Astrocyte (in vitro differentiated cells and primary cell): ENCODE results near the gene FCHO1. TPM values are rescaled to one million over a fixed set of nuclear protein-coding genes. Genes with fewer than 3 reads are reported as not detected.

Source experiments
- DNase-seq: peaks from one replicate; pipeline ENCODE4 v3.0.0-alpha.2; 2010; ENCODE audit warnings: low read depth
- FAIRE-seq: peaks from 2 replicates; lab custom pipeline; 2011; peaks lifted over from hg19 to GRCh38; lab: Jason Lieb, UNC
- H2AFZ ChIP-seq: 2 replicates; pipeline ENCODE4 v1.6.0; 2012; ENCODE audit warnings: low read depth, low read length, inconsistent platforms
- H3K27ac ChIP-seq: 2 replicates; pipeline ENCODE4 v1.5.1; 2011; ENCODE audit warnings: low read depth, low read length, inconsistent platforms
- H3K27me3 ChIP-seq: 2 replicates; pipeline ENCODE4 v1.6.0; 2011; ENCODE audit warnings: low read length, inconsistent platforms; ENCODE audit not compliant: insufficient read depth
- H3K36me3 ChIP-seq: 2 replicates; pipeline ENCODE4 v1.5.1; 2011; ENCODE audit warnings: low read length, inconsistent platforms; ENCODE audit not compliant: insufficient read depth
- H3K4me1 ChIP-seq: 2 replicates; pipeline ENCODE4 v1.5.1; 2011; ENCODE audit warnings: low read length, inconsistent platforms; ENCODE audit not compliant: insufficient read depth
- H3K4me2 ChIP-seq: 2 replicates; pipeline ENCODE4 v1.6.0; 2012; ENCODE audit warnings: low read length, inconsistent platforms
- H3K4me3 ChIP-seq: 2 replicates; pipeline ENCODE4 v1.5.1; 2011; ENCODE audit warnings: low read depth, mild to moderate bottlenecking, low read length, inconsistent platforms; ENCODE audit not compliant: insufficient read depth
- H3K79me2 ChIP-seq: 2 replicates; pipeline ENCODE4 v1.6.0; 2012; ENCODE audit warnings: mild to moderate bottlenecking, low read length, inconsistent platforms; ENCODE audit not compliant: insufficient read depth
- H3K9ac ChIP-seq: 2 replicates; pipeline ENCODE4 v1.6.0; 2012; ENCODE audit warnings: mild to moderate bottlenecking, low read length, inconsistent platforms
- H3K9me3 ChIP-seq: 2 replicates; pipeline ENCODE4 v1.5.1; 2012; ENCODE audit warnings: low read depth, mild to moderate bottlenecking, low read length, inconsistent platforms; ENCODE audit not compliant: insufficient read depth
- H4K20me1 ChIP-seq: 2 replicates; pipeline ENCODE4 v1.6.0; 2012; ENCODE audit warnings: low read length, inconsistent platforms; ENCODE audit not compliant: insufficient read depth
- H3K27ac Mint-ChIP-seq: one replicate; pipeline ENCODE4 v1.8.0; 2021; ENCODE audit warnings: mild to moderate bottlenecking, mixed read lengths; ENCODE audit not compliant: unreplicated experiment
- H3K27me3 Mint-ChIP-seq: one replicate; pipeline ENCODE4 v1.8.0; 2021; ENCODE audit warnings: low read depth, mixed read lengths; ENCODE audit not compliant: unreplicated experiment
- H3K36me3 Mint-ChIP-seq: one replicate; pipeline ENCODE4 v1.8.0; 2021; ENCODE audit warnings: low read depth, mixed read lengths; ENCODE audit not compliant: unreplicated experiment
- H3K4me1 Mint-ChIP-seq: one replicate; pipeline ENCODE4 v1.8.0; 2021; ENCODE audit warnings: low read depth, mixed read lengths; ENCODE audit not compliant: unreplicated experiment
- H3K4me3 Mint-ChIP-seq: one replicate; pipeline ENCODE4 v1.8.0; 2021; ENCODE audit warnings: mild to moderate bottlenecking, moderate library complexity, mixed read lengths; ENCODE audit not compliant: unreplicated experiment
- H3K9me3 Mint-ChIP-seq: one replicate; pipeline ENCODE4 v1.8.0; 2021; ENCODE audit warnings: mild to moderate bottlenecking, mixed read lengths; ENCODE audit not compliant: unreplicated experiment
- CTCF ChIP-seq: IDR thresholded peaks from 2 replicates; pipeline ENCODE4 v1.5.1; 2011; ENCODE audit warnings: low read depth, mild to moderate bottlenecking, inconsistent platforms, low read length, moderate library complexity; ENCODE audit not compliant: insufficient read depth
- EZH2 ChIP-seq: IDR thresholded peaks from 2 replicates; pipeline ENCODE4 v1.6.1; 2012; ENCODE audit warnings: mild to moderate bottlenecking, low read length, inconsistent platforms; ENCODE audit not compliant: insufficient read depth
- total RNA-seq: library from RNA; stranded (reverse); gene quantifications from 2 replicates; pipeline ENCODE4 v1.2.1, GENCODE V29; 2021

Gene FCHO1
- total RNA-seq, 1 donor from 2014 or later: 2.0 TPM

GRCh38 chr19:17765069-17765618, 13.9 kb downstream of the FCHO1 start:
- DNase-seq: no peak
- Mint-ChIP-seq H3K27me3 (peaks cover 10% of the 10 kb centered on the region), H3K4me3 (no peak overlapping the region), H3K9me3 (no peaks in the 10 kb centered on the region), H3K36me3 (peaks cover 3% of the 10 kb centered on the region), H3K4me1 (no peaks in the 10 kb centered on the region), H3K27ac (no peak overlapping the region)
- no peaks in the 10 kb centered on the region for H3K27me3 ChIP-seq
- H4K20me1 ChIP-seq: no peaks in the 10 kb centered on the region
- H3K36me3 ChIP-seq: no peaks in the 10 kb centered on the region
- peaks cover 3% of the 10 kb centered on the region for H3K4me1 ChIP-seq
- H3K79me2 ChIP-seq: no peaks in the 10 kb centered on the region
- no peak overlapping the region for H3K9ac ChIP-seq
- H3K4me2 ChIP-seq: no peak overlapping the region
- no peak for TF ChIP-seq CTCF
- no peak overlapping the region for H3K27ac ChIP-seq
- FAIRE-seq: no peak
- no peaks in the 10 kb centered on the region for H3K9me3 ChIP-seq
- H3K4me3 ChIP-seq: no peak overlapping the region
- H2AFZ ChIP-seq: no peak overlapping the region

GRCh38 chr19:17766543-17767131, 15.4 kb downstream of the FCHO1 start:
- no peaks in the 10 kb centered on the region for H3K36me3 Mint-ChIP-seq
- H3K79me2 ChIP-seq: no peaks in the 10 kb centered on the region
- DNase-seq (peak; percentile 52), FAIRE-seq (peak; percentile 72)
- H3K4me1 ChIP-seq: peaks cover 3% of the 10 kb centered on the region
- no peaks in the 10 kb centered on the region for H3K36me3 ChIP-seq
- H3K4me3 Mint-ChIP-seq: no peak overlapping the region
- H3K9me3 Mint-ChIP-seq: no peaks in the 10 kb centered on the region
- peak overlapping the region; percentile 82 for H2AFZ ChIP-seq
- no peaks in the 10 kb centered on the region for H4K20me1 ChIP-seq
- H3K27ac Mint-ChIP-seq: peak overlapping the region; percentile 7
- no peaks in the 10 kb centered on the region for H3K27me3 ChIP-seq
- H3K27ac ChIP-seq: no peak overlapping the region
- no peak overlapping the region for H3K4me3 ChIP-seq
- peak overlapping the region; percentile 25 for H3K9ac ChIP-seq
- peak overlapping the region; percentile 80 for H3K4me2 ChIP-seq
- no peaks in the 10 kb centered on the region for H3K4me1 Mint-ChIP-seq
- no peak for TF ChIP-seq EZH2
- peak; percentile 84 for TF ChIP-seq CTCF
- no peaks in the 10 kb centered on the region for H3K9me3 ChIP-seq
- peaks cover 5% of the 10 kb centered on the region for H3K27me3 Mint-ChIP-seq

GRCh38 chr19:17767559-17767958, 16.3 kb downstream of the FCHO1 start:
- H3K9me3 Mint-ChIP-seq: no peaks in the 10 kb centered on the region
- H3K9me3 ChIP-seq: no peaks in the 10 kb centered on the region
- H3K9ac ChIP-seq: no peak overlapping the region
- peaks cover 3% of the 10 kb centered on the region for H3K4me1 ChIP-seq
- H3K36me3 ChIP-seq: no peaks in the 10 kb centered on the region
- no peak overlapping the region for H3K4me2 ChIP-seq
- no peak for FAIRE-seq
- no peak overlapping the region for H3K4me3 Mint-ChIP-seq
- H4K20me1 ChIP-seq: no peaks in the 10 kb centered on the region
- H3K27me3 Mint-ChIP-seq: peaks cover 5% of the 10 kb centered on the region
- no peak overlapping the region for H3K4me3 ChIP-seq
- H3K36me3 Mint-ChIP-seq: no peaks in the 10 kb centered on the region
- no peak for DNase-seq
- no peaks in the 10 kb centered on the region for H3K4me1 Mint-ChIP-seq
- no peaks in the 10 kb centered on the region for H3K79me2 ChIP-seq
- no peaks in the 10 kb centered on the region for H3K27me3 ChIP-seq
- no peak overlapping the region for H3K27ac ChIP-seq
- no peak overlapping the region for H2AFZ ChIP-seq
- no peak overlapping the region for H3K27ac Mint-ChIP-seq
- no peak for TF ChIP-seq CTCF
- TF ChIP-seq EZH2: no peak
